Nephron (organoid): ENCODE data around the gene EPYC.

ENCODE experiments used
- H3K27ac Mint-ChIP-seq, 3 experiments: 2 replicates each; pipeline ENCODE4 v1.8.0; 2020; ENCODE audit warnings: mixed read lengths in 3 of 3, mild to moderate bottlenecking in 2 of 3, moderate library complexity in 1 of 3
- H3K27me3 Mint-ChIP-seq: 2 replicates; pipeline ENCODE4 v1.8.0; 2021; ENCODE audit warnings: low read depth, mild to moderate bottlenecking, moderate library complexity, mixed read lengths
- H3K36me3 Mint-ChIP-seq: 2 replicates; pipeline ENCODE4 v1.8.0; 2020; ENCODE audit warnings: low read depth, mixed read lengths
- H3K4me1 Mint-ChIP-seq: 2 replicates; pipeline ENCODE4 v1.8.0; 2020; ENCODE audit warnings: mixed read lengths
- H3K4me3 Mint-ChIP-seq, 3 experiments: 2 replicates each; pipeline ENCODE4 v1.8.0; 2020; ENCODE audit warnings: mild to moderate bottlenecking in 3 of 3, mixed read lengths in 3 of 3, moderate library complexity in 2 of 3
- H3K9me3 Mint-ChIP-seq: 2 replicates; pipeline ENCODE4 v1.8.0; 2020; ENCODE audit warnings: mixed read lengths
- TF ChIP-seq, protein P1 (sequence below), 3 experiments: fragments of 200-600 bp; sonication (generic); IDR thresholded peaks; one replicate each; pipeline ENCODE4 v1.5.0; 2021; ENCODE audit warnings: antibody characterized with exemption in 3 of 3; ENCODE audit not compliant: unreplicated experiment in 3 of 3

The EPYC gene

DNA sequence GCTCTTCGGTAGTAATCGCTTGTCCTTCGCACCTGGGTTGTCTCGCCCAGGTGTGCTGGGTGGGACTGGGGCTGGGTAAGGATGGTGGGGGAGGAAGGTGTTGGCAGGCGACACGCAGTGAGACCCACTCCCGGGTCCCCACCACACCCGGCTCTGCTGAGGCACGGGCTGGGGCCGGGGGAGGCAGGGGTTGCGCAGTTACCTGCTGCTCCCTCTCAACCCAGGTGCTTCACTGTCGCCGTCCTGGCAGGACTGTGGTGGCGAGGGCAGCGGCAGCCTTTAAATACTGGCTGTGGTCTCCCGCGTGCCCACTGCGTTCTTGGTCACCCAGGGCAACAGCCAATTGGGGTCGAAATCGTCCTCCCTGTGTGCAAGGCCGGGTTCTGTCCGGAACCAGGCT lies 49.9 kb downstream of the EPYC start, which contains the start of gene CCER1:
Gene CCER1, minus strand, starts transcription at position 256 of the 400 bp plus-strand sequence. CDS start 434 bp downstream, outside the sequence.
- no peaks in the 10 kb centered on the region for H3K36me3 Mint-ChIP-seq
- H3K27me3 Mint-ChIP-seq = peaks cover 3% of the 10 kb centered on the region
- TF ChIP-seq, protein P1, sequence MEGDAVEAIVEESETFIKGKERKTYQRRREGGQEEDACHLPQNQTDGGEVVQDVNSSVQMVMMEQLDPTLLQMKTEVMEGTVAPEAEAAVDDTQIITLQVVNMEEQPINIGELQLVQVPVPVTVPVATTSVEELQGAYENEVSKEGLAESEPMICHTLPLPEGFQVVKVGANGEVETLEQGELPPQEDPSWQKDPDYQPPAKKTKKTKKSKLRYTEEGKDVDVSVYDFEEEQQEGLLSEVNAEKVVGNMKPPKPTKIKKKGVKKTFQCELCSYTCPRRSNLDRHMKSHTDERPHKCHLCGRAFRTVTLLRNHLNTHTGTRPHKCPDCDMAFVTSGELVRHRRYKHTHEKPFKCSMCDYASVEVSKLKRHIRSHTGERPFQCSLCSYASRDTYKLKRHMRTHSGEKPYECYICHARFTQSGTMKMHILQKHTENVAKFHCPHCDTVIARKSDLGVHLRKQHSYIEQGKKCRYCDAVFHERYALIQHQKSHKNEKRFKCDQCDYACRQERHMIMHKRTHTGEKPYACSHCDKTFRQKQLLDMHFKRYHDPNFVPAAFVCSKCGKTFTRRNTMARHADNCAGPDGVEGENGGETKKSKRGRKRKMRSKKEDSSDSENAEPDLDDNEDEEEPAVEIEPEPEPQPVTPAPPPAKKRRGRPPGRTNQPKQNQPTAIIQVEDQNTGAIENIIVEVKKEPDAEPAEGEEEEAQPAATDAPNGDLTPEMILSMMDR (IDR thresholded peaks at IDR 0.05; ENCODE audit: unreplicated experiment in 3 of 3) = no peak
- peaks cover 18% of the 10 kb centered on the region for H3K4me1 Mint-ChIP-seq
- no peak within 1 kb of the TSS for H3K4me3 Mint-ChIP-seq
- no peaks in the 10 kb centered on the region for H3K9me3 Mint-ChIP-seq
- H3K27ac Mint-ChIP-seq = no peak within 1 kb of the TSS

- Mint-ChIP-seq H3K4me3 (no peak overlapping the region), H3K9me3 (no peaks in the 10 kb centered on the region), H3K36me3 (no peaks in the 10 kb centered on the region), H3K4me1 (peaks cover 13% of the 10 kb centered on the region), H3K27me3 (peaks cover 3% of the 10 kb centered on the region), H3K27ac (no peak overlapping the region)
- TF ChIP-seq, protein P1 (IDR thresholded peaks at IDR 0.05; ENCODE audit: unreplicated experiment in 3 of 3) = no peak
Measured at GRCh38 chr12:90954428-90954827, 50.3 kb downstream of the EPYC start.

GRCh38 chr12:90953956-90954421 lies 50.8 kb downstream of the EPYC start:
- H3K27ac Mint-ChIP-seq = no peak overlapping the region
- H3K4me3 Mint-ChIP-seq = no peak overlapping the region
- no peaks in the 10 kb centered on the region for H3K36me3 Mint-ChIP-seq
- H3K27me3 Mint-ChIP-seq = peaks cover 3% of the 10 kb centered on the region
- peaks cover 8% of the 10 kb centered on the region for H3K4me1 Mint-ChIP-seq
- no peaks in the 10 kb centered on the region for H3K9me3 Mint-ChIP-seq
- TF ChIP-seq, protein P1 (IDR thresholded peaks at IDR 0.05; ENCODE audit: unreplicated experiment in 3 of 3) = no peak

GRCh38 chr12:90951432-90952105 lies 53.2 kb downstream of the EPYC start:
- no peaks in the 10 kb centered on the region for H3K9me3 Mint-ChIP-seq
- H3K27me3 Mint-ChIP-seq = peaks cover 3% of the 10 kb centered on the region
- no peak overlapping the region for H3K4me3 Mint-ChIP-seq
- TF ChIP-seq, protein P1 (IDR thresholded peaks at IDR 0.05; ENCODE audit: unreplicated experiment in 3 of 3) = no peak
- no peaks in the 10 kb centered on the region for H3K36me3 Mint-ChIP-seq
- H3K27ac Mint-ChIP-seq = no peak overlapping the region
- H3K4me1 Mint-ChIP-seq = peaks cover 4% of the 10 kb centered on the region

GRCh38 chr12:90947869-90948268 lies 56.9 kb downstream of the EPYC start:
- Mint-ChIP-seq H3K4me3 (no peak overlapping the region), H3K4me1 (peaks cover 9% of the 10 kb centered on the region), H3K27ac (no peak overlapping the region), H3K27me3 (no peaks in the 10 kb centered on the region), H3K36me3 (no peaks in the 10 kb centered on the region), H3K9me3 (no peaks in the 10 kb centered on the region)
- TF ChIP-seq, protein P1 (IDR thresholded peaks at IDR 0.05; ENCODE audit: unreplicated experiment in 3 of 3) = no peak
